Measurements from ENCODE around the gene AJAP1. TPM values are rescaled to one million over a fixed set of nuclear protein-coding genes. Genes with fewer than 3 reads are reported as not detected.

The AJAP1 gene
- total RNA-seq, 2 donors from 2014 or later, result 0.04 to 0.08 TPM

- no peaks in the 10 kb centered on the region for H3K36me3 ChIP-seq
- H3K4me3 ChIP-seq, result no peak overlapping the region
- H3K4me1 ChIP-seq, result no peaks in the 10 kb centered on the region
- no peak for TF ChIP-seq CTCF (IDR thresholded peaks at IDR 0.05)
- H3K9me3 ChIP-seq, result no peaks in the 10 kb centered on the region
- H3K27ac ChIP-seq, result no peak overlapping the region
- H3K27me3 ChIP-seq, result no peaks in the 10 kb centered on the region
- DNase-seq (ENCODE audit: low spot score), result no peak
Measured at GRCh38 chr1:4762146-4762545, 107.7 kb downstream of the AJAP1 start.

DNA sequence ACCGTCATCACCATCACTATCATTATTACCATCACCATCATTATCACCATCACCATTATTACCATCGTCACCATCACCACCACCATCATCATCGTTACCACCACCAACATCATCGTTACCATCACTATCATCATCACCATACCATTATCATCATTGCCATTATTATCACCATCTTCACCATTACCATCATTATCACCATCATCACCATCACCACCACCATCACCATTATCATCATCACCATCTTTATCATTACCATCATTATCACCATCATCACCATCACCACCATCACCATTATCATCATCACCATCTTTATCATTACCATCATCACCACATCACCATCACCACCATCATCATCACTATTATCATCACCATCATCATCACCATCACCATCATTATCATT is 112.9 kb downstream of the AJAP1 start:
- no peaks in the 10 kb centered on the region for H3K9me3 ChIP-seq
- no peak overlapping the region for H3K4me3 ChIP-seq
- H3K27ac ChIP-seq, result no peak overlapping the region
- no peak for DNase-seq (ENCODE audit: low spot score)
- H3K4me1 ChIP-seq, result no peaks in the 10 kb centered on the region
- no peaks in the 10 kb centered on the region for H3K27me3 ChIP-seq
- no peaks in the 10 kb centered on the region for H3K36me3 ChIP-seq
- TF ChIP-seq CTCF (IDR thresholded peaks at IDR 0.05), result no peak

GRCh38 chr1:4768553-4768952 is 114.1 kb downstream of the AJAP1 start:
- Histone ChIP-seq H3K27me3 (no peaks in the 10 kb centered on the region), H3K27ac (no peak overlapping the region), H3K4me3 (no peak overlapping the region), H3K9me3 (no peaks in the 10 kb centered on the region), H3K4me1 (no peaks in the 10 kb centered on the region), H3K36me3 (no peaks in the 10 kb centered on the region)
- no peak for TF ChIP-seq CTCF (IDR thresholded peaks at IDR 0.05)
- DNase-seq (ENCODE audit: low spot score), result no peak

DNA sequence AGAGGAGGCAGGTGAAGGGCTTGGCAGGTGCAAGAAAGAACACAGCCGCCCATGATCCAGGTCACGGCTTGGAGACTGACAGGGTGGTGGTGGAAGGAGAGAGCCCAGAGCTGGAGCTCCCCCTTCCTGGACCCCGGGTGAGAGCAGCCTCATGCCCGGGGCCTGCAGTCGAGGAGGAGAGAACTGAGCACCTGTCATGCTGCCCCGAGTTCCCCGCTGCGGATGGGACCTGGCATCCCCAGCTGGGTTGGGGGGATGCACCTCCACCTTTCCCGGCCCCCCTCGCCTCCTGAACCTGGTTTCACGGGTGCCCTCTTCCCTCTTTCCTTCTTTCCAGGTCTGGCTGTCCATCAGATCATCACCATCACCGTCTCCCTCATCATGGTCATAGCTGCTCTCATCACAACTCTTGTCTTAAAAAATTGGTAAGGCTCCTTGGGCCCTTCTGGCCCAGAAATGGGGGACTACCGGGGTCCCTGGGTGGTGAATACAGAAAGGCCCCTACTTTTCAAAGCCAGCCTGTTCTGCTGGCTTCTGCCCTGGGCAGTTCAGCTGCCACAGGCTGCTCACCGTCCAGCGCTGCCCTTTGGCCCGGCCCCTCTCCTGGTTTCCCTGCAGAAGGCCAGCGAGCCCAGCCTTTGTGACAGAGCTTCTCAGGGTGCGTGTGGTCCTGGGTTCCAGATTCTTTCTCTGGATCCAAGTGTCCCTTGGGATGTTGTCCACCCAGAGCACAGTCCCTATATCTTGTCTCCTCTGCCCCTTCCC is 115.3 kb downstream of the AJAP1 start:
- no peak for DNase-seq (ENCODE audit: low spot score)
- no peak for TF ChIP-seq CTCF (IDR thresholded peaks at IDR 0.05)
- Histone ChIP-seq H3K27me3 (no peaks in the 10 kb centered on the region), H3K4me3 (no peak overlapping the region), H3K9me3 (no peaks in the 10 kb centered on the region), H3K36me3 (no peaks in the 10 kb centered on the region), H3K4me1 (no peaks in the 10 kb centered on the region), H3K27ac (no peak overlapping the region)

DNA sequence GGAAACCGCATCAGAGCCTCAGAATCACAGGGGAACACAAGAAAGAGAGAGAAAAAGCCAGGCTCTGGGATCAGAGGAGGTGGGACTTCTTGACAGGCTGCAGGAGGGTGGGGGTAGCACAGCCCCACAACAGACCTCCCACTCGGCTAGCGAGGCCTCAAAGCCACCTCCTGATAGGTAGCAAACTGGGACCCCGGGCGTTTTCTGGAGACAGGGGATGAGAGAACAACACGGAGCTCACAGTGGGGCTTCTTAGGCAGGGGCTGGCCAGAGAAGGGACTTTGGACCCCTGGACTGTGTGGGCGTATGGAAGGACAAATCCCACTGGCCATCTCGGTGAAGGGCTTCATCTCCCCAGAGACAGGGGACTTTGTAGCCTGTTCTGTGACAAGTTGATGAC is 116.3 kb downstream of the AJAP1 start:
- no peaks in the 10 kb centered on the region for H3K36me3 ChIP-seq
- no peaks in the 10 kb centered on the region for H3K9me3 ChIP-seq
- DNase-seq (ENCODE audit: low spot score), result no peak
- no peaks in the 10 kb centered on the region for H3K27me3 ChIP-seq
- no peak overlapping the region for H3K27ac ChIP-seq
- H3K4me3 ChIP-seq, result no peak overlapping the region
- no peaks in the 10 kb centered on the region for H3K4me1 ChIP-seq
- no peak for TF ChIP-seq CTCF (IDR thresholded peaks at IDR 0.05)

DNA sequence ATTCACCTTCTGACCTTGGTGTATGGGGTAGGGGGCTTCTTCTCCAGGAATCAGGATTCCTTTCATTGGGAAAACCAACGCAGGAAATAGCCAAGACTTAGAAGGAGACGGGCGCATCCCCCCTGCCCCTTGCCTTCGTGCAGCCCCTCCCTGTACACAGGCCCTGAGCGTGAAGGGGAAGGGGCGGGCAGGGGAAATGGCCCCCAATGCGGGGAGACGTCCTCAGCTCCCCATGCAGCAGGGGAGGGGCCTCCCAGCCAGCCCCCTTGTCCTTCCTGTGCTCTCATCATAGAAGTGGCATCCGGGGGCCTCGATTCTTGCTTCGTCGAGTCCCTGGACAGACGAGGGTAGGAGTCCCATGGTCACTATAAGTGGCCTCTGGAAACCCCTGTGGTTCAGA is 116.9 kb downstream of the AJAP1 start:
- Histone ChIP-seq H3K4me3 (no peak overlapping the region), H3K36me3 (no peaks in the 10 kb centered on the region), H3K4me1 (no peaks in the 10 kb centered on the region), H3K27ac (no peak overlapping the region), H3K27me3 (no peaks in the 10 kb centered on the region), H3K9me3 (no peaks in the 10 kb centered on the region)
- TF ChIP-seq CTCF (IDR thresholded peaks at IDR 0.05), result no peak
- no peak for DNase-seq (ENCODE audit: low spot score)
